HG03521 (cell line): ENCODE data around the gene GPR152.
A peak's percentile ranks its signal among the peaks of the same experiment; 100 is the strongest.
"Not testable (repeated sequence)": the region's sequence is repeated elsewhere in the genome, so short reads cannot be mapped to it uniquely, and the experiment has no call there.

Experiments
- ATAC-seq: cut with Tn5 transposase; IDR thresholded peaks from one replicate; pipeline ENCODE4 v1.9.1; 2021; ENCODE audit warnings: mild to moderate bottlenecking, moderate library complexity; ENCODE audit not compliant: unreplicated experiment

GPR152 gene

DNA sequence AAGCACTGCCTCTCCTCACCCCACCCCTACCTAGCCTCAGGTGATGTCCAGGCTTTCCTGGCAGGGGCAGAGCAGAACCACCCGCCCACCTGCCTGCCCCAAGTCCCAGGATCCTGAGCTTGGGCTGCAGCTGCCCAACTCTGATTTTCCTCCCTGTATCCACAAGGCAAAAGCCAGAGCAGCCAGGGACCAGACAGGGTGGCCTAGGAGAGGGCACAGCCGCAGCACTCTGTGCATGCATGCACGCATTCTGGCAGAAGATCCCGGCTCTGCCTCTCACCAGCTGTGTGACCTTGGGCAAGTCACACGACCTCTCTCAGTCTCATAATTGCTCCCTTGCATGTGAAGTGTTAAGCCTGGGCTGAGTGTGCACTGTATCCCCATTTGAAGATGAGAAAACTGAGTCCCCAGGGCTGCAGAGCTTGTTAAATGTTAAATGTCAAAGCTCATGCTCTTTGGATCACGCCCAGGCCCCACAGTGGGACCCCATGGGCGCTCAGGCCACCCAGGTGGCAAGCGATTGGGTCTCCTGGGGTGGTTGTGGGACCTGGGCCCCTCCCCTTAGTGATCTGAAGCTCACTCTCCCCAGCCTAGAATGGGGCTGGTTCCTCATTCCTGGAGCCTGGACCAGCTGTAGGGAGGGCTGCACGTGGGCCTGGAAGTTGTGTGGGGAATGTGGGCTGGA is 39.9 kb downstream of the GPR152 start:
- no peak for ATAC-seq

- no peak for ATAC-seq
Observed at GRCh38 chr11:67411785-67412152, 40.8 kb downstream of the GPR152 start.

DNA sequence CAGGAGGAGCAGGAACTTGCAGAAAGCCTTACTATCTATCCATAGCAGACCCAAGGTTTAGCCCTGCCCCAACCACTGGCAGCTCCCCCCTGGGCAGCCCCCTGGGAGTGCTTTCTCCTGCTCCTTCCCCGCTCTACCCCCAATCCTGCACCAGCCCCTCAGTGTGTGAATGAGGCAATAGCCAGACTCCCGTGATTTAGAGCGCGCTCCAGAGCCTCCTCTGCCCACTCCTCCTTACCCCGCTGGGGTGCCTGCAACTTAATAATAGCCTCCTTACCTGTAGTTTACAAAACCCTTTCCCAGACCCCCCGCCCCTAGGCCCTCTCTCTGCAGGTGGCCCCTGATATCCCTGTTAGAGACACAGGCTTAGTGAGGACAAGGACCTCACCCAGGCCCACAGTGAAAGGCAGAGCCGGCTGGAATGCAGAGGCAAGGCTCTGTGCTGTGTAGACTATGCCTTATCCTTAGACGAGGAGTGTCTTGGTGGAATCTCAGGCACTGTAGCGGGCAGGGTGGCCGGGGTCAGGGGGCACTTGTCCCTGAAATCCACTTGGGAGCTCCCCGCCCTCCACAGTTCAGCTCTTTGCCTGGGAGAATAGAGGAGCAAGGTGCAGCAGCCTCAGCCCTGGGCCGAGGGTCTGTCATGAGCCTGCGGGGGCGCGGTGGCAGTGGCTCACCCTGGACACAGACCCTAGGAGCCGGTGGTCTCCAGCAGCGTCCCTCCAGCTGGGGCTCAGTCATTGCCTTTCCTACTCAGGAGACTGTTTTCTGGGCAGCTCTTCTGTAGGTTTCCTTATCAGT is 41.3 kb downstream of the GPR152 start:
- no peak for ATAC-seq

DNA sequence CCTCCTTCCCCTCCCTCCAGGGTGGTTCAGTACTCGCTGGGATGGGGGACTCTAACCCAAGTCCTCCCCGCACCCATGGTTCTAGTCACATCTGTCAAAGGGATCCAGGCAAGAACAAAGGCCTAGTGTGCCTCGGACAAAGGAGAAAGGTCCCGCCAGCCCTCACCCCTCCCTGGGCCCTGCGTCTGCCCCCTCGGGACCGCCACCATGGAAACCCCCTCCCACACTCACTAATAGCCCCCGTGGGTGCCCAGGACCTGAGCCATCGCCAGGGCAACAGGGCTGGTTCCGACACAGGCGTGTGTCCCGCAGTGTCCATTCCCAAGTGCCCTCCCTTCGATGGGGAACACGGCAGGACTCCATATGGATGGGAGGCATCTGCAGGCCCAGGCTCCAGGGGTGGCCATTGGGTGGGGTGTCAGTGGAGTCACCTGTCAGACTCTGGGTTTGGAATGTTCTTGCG is 42.1 kb downstream of the GPR152 start:
- no peak for ATAC-seq

- no peak for ATAC-seq
Observed at GRCh38 chr11:67409781-67410368, 42.7 kb downstream of the GPR152 start.

DNA sequence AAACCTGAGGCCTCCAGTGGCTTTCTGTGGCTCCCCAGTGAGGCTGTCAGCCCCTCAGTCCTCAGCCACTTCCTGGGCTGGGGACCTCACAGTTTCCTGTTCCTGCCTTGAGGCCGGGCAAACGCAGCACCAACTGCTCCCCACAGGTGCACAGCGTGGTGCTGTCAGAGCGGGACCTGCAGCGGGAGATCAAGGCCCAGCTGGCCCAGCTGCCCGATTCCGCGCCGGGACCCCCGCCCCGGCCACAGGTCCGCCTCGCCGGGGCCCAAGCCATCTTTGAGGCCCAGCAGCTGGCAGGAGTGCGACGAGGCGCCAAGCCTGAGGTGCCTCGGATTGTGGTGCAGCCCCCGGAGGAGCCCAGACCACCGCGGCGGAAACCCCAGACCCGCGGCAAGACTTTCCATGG is 43.3 kb downstream of the GPR152 start:
- ATAC-seq = peak; percentile 46

GRCh38 chr11:67408437-67409200 is 43.9 kb downstream of the GPR152 start:
- no peak for ATAC-seq

- ATAC-seq = no peak
Observed at GRCh38 chr11:67407688-67408163, 44.8 kb downstream of the GPR152 start.

GRCh38 chr11:67406969-67407687 is 45.4 kb downstream of the GPR152 start:
- no peak for ATAC-seq

GRCh38 chr11:67406420-67406968 is 46.0 kb downstream of the GPR152 start:
- no peak for ATAC-seq

- ATAC-seq = no peak
Observed at GRCh38 chr11:67405688-67406339, 46.7 kb downstream of the GPR152 start.

DNA sequence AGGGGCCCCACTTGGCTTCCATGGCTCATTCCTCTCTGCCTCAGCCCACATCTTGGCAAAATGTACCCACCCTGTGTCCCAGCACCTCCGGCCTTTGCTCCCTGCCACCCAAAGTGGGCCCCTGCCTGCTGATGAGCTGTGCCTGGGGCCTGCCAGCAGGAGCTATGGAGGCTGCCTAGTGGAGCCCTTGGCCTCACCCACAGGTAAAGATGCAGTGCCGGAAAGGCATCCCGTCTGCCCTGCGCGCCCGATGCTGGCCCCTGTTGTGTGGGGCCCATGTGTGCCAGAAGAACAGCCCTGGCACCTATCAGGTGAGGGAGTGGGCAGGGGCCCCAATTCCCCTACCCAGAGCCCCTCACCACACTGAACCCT is 47.3 kb downstream of the GPR152 start:
- ATAC-seq = no peak

DNA sequence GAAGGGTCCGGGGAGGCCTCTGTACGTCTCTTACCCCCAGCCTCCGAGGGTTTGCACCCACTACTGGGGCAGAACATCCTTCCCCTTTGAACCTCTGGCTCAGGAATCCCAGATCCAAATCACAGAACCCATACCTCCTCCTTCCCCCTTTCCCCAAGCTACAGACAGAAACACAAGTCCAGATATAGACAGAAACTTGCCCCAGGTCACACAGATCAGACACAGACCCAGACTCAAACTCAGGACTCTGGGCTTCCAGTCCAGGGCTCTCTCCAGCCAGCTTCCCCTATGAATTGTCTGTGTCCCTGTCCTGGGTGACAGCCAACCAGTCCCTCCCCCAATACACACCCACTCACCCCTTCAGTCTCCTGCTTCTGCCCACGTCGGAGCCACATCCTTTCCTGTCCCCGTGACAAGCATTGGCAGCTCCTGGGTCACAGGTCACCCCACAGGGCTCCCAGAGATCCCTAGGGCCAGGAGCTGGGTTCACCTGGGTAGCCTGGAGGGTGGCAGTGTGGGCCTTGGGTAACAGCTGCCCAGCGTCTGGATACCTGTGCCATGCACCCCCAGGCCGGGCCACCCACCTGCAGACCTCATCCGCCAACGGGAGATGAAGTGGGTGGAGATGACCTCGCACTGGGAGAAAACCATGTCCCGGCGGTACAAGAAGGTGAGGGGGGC is 47.9 kb downstream of the GPR152 start:
- ATAC-seq = no peak

DNA sequence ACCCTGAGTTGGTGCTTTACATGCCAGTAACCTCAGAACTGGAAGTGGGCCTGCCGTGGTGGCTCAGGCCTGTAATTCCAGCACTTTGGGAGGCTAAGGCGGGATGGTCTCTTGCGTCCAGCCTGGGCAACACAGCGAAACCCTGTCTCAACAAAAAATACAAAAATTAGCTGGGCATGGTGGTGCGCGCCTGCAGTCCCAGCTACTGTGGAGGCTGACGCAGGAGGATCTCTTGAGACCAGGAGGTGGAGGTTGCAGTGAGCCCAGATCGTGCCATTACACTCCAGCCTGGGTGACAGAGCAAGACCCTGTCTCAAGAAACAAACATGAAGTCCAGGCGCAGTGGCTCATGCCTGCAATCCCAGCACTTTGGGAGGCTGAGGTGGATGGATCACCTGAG is 49.4 kb downstream of the GPR152 start:
- ATAC-seq = not testable (repeated sequence)

DNA sequence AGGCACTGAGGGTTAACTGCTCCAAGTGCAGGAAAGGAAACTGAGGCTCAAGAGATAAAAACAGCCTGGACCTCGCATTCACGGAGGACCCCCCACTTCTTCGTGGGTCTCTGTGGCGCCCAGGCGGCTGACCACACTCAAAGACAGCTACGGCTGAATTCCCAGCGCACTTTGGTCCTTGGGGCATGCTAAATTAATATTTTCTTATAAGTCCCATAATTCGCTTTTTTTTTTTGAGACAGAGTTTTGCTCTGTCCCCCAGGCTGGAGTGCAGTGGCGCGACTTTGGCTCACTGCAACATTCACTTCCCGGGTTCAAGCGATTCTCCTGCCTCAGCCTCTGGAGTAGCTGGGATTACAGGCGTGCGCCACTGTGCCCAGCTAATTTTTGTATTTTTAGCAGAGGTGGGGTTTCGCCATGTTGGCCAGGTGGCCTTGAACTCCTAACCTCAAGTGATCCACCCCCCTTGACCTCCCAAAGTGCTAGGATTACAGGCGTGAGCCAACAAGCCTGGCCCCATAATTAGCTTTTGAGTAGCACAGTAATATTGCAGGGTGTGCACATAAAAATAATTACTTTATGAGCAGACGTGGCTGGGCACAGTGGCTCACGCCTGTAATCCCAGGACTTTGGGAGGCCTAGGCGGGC is 50.2 kb downstream of the GPR152 start:
- ATAC-seq = not testable (repeated sequence)

- ATAC-seq = peak; percentile 74
Observed at GRCh38 chr11:67401495-67402191, 50.9 kb downstream of the GPR152 start, which contains the start of gene PPP1CA. Gene PPP1CA, minus strand, starts transcription at chr11:67401858. Its CDS starts 76 bp downstream, at chr11:67401782.
